ENCODE measurements around the gene PCED1B. TPM values are rescaled to one million over a fixed set of nuclear protein-coding genes. Genes with fewer than 3 reads are reported as not detected.
"Not testable (repeated sequence)": the region's sequence is repeated elsewhere in the genome, so short reads cannot be mapped to it uniquely, and the experiment has no call there.

The PCED1B gene
- total RNA-seq, 1 experiment from 2014 or later = 0.52 TPM

GRCh38 chr12:47272412-47273190, 193.2 kb downstream of the PCED1B start:
- DNase-seq (ENCODE audit: low spot score) = peak; percentile 58

- peak; percentile 40 for DNase-seq (ENCODE audit: low spot score)
Measured at GRCh38 chr12:47273191-47273626, 193.8 kb downstream of the PCED1B start.

DNA sequence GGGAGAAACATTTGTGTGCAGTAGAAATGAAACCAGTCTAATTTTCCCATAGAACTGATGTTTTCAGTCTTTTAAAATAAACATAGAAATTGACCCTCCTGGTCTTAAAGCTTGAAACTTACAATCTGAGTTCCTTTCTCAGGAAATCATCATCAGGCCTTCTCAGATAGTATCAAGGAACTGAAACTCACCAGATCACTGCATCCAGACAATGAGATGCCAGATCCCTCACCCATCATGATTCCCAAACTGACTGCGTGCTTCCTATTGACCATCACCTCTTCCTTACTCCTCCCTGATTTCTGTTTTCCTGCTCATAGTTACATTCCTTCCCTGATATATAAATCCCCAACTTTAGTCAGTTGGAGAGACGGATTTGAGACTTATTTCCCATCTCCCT, 195.3 kb downstream of the PCED1B start:
- DNase-seq (ENCODE audit: low spot score) = no peak

- no peak for DNase-seq (ENCODE audit: low spot score)
Measured at GRCh38 chr12:47276253-47276620, 196.8 kb downstream of the PCED1B start.

DNA sequence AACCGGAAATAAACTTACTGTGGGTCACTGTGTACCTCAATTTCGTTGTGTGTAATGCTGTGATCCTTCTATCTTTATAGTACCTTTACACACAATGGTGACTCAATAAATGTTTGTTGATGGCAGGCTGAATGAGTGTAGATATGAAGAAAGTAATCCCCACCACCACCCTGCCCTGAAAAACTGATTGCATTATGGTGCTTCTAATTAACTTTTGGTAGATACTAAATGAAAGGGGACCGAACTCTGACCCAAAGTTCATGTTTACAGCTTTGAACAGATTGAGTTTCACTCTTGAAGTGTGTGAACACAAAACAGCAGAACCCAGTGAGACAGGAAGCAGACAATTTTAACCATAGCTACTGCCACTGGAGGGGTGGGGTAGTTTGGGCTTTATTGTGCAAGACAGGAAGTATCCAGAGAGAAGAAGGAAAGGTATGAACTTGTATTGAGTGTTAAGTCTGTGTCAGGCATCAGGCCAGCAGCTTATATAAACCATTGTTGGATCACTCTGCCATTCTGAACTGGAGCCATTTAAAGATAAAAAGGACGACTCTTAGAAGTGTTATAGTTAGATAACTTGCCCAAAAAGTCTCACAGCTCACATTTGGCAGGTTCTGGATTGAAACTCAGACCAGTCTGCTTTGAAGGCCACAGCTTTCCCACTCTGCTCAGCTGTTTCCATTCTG, 197.3 kb downstream of the PCED1B start:
- DNase-seq (ENCODE audit: low spot score) = peak; percentile 79

- peak; percentile 98 for DNase-seq (ENCODE audit: low spot score)
Measured at GRCh38 chr12:47277972-47278448, 198.6 kb downstream of the PCED1B start.

- DNase-seq (ENCODE audit: low spot score) = not testable (repeated sequence)
Measured at GRCh38 chr12:47279758-47280157, 200.3 kb downstream of the PCED1B start.

DNA sequence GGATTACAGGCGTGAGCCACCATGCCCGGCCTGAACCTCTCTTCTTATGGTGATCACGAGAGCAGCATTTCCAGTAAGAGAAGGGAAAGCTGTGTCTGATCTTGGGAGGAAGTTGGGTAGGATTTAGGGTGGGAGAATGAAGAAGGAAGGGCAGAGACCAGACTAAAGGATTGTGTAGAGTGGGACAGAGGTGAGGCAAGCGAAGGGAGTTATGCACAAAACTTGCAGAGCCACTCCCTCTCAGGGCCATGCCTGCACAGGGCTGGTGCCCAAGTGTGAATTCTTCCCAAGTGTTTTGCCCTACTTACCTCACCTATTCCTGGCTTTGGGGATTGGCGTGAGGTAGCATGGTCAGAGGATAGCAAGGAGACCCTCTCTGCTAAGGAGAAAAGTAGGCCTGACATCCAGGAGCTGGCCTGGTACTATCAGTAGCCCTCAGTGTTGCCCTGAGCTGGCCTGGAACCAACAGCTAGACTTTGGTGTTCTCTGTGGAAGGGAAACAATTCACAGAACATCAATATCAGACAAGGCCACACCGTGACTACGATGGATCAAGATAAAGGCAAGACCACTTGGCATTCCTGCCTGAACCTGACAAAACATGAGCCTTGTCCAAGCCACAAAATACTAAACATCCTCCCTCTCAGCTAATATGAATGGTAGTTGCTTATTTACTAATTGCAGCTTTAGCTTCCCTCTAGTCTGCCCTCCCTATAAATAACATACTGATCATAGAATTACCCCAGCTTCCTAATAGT, 201.3 kb downstream of the PCED1B start:
- DNase-seq (ENCODE audit: low spot score) = no peak

GRCh38 chr12:47281667-47282171, 202.3 kb downstream of the PCED1B start:
- DNase-seq (ENCODE audit: low spot score) = no peak

DNA sequence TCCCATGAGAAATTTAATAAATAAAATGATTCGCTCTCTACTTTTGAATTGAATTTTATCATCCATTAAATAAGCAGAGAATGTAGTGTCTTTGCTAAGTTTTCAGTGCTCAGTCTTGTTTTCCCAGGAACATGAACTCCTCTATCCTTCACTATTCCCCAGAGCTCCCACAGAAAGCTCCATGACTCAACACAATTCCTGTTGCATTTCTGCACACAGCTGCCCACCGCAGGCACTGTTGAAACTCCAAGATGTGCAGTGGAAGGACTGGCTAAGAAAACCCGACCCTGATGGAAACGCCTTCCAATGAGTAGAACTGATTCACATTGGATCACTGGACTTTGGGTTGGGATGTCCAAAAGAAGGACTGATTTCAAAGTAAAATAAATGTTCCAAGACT, 202.8 kb downstream of the PCED1B start:
- no peak for DNase-seq (ENCODE audit: low spot score)

Other genes with a start within 250 kb of the PCED1B start
- 229 and 279 TPM in 2 replicates for gene AMIGO2, start 338 bp downstream of the PCED1B start, total RNA-seq (2014; rRNA removed; shearing (Covaris generic))

Data from A172 (cell line).